GM19463 (cell line): ENCODE data around the gene FETUB.
"Not testable (repeated sequence)": the region's sequence is repeated elsewhere in the genome, so short reads cannot be mapped to it uniquely, and the experiment has no call there.

ENCODE experiments used
- ATAC-seq: cut with Tn5 transposase; IDR thresholded peaks from one replicate; pipeline ENCODE4 v1.9.1; 2021; ENCODE audit warnings: mild to moderate bottlenecking, moderate library complexity; ENCODE audit not compliant: unreplicated experiment

FETUB gene

DNA sequence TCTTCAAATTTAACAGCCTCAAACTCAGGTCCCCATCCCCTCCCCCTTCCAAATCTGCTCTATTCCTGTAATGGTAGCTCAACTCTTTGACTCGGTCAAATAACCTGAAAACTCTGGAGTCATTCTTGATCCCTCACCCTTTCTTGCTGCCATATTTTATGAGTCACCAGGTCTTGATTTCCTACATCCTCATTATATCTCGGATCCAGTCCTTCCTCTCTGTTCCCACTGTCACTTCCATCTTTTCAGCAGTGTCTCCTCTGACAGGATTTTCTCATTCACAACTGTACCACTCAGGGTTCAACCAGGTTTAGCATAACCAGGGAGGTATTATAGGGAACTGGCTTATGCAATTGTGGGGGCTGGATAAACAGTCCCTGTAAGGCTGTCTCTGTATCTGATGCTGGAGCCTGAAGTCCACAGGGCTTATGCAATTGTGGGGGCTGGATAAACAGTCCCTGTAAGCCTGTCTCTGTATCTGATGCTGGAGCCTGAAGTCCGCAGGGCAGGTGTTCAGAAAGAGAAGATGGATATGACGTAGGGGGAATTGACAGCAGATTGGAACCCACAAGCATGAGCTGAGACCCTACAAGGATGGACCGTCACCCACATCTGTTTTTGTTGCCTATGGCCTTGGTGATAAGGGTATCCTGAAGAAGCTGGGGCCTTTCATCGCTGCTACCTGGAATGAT is 9.1 kb upstream of the FETUB start:
- ATAC-seq = no peak

DNA sequence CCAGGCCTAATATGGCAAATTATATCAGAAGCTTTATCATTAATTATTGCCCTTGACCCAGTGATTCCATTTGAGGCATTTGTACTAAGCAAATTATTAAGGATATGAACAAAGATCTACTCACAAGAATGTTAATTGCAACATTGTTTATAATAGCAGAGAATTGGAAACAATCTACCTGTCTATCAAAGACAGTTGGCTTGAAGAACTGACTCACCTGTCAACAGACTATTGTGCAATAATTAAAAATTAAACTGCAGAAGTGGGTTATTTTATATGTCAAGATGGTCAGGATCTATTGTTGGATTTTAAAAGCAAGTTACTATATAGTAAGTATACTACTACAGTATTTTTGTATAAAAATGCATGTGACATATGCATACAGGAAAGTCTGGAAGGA is 6.7 kb upstream of the FETUB start:
- no peak for ATAC-seq

DNA sequence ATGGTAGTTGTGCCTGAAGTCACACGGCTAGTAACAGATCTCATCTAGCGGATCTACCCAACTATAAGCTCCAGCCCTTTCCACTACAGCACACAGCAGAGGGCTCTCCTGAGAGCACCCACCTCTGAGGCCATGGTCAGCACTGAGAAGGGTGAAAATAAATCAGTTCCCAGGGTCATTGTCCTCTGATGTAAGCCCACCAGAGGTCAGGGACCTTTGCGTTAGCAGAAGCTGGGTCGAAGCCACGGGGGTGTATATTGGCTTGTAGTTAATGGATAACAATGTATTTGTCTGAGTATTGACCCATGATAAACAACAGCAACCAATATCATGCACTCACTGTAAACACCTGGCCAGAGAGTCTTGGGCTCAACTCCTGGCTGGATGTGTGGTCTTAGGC is 6.0 kb upstream of the FETUB start:
- ATAC-seq = not testable (repeated sequence)

DNA sequence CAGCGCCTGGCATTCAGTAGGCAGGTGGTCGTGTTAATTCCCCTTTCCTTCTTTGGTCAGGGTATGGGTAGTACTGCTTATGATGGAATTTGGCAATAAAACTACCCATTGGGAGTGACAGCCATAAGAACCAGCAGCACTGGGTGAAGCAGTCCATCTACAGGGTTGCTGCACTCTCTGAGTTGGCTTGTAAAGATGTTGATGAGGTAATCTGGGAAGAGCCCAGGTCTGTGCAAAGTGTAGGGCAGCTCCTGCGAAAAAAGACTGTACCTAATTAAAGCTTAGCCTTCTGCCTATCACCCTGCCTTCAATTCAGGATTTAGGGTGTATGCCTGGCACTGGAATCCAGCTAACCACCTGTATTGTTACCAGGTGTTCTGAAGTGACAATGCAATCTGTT is 4.7 kb upstream of the FETUB start:
- no peak for ATAC-seq

DNA sequence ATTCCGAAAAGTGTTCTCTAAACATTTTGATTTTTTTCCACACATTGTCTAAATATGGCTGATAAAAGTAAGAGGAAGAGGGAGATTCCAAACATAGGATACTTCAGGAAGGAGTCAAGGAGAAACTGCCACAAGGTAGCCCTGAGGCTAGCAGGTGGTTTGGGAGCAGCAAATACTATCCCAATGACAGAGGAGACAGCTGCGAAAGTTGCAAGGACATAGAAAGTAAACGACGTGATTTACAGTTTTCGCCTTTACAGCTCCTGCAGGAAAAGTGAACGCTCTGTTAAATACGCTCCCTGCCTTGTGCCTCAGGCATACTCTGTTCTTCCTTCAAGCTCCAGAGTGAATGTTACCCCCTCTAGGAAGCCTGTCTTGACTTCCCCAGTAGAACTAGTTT is 3.7 kb upstream of the FETUB start:
- no peak for ATAC-seq

GRCh38 chr3:186637686-186638085 is 2.5 kb upstream of the FETUB start:
- no peak for ATAC-seq

DNA sequence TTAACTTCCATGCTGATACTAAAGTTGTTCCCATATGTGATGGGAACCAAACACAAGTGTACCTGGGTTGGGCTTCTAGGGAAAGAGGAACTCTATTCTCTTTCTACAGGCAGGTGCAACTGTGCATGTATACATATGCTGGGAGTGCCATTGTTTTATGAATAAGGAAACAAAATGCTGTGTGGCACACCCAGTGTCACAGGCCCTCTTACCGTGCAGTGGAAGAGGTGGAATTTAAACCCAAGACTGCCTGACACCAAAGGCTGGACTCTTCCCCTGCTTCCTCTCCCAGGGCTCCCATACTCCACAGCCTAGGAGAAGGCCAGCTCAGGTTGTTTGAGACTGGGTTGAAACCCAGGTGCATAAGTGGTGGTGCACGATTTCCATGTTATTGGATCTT is 1.9 kb upstream of the FETUB start:
- ATAC-seq = no peak

DNA sequence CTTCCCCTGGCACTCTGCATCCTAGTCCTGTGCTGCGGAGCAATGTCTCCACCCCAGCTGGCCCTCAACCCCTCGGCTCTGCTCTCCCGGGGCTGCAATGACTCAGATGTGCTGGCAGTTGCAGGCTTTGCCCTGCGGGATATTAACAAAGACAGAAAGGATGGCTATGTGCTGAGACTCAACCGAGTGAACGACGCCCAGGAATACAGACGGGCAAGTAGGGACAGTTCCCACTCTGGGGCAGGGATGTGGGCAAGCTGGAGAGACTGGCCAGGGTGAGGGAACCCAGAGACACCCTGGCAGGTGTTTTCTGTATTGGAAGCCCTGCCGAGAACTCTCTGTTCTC is 247 bp downstream of the FETUB start:
- no peak for ATAC-seq

- no peak for ATAC-seq
These were observed 730 bp downstream of the FETUB start for GRCh38 chr3:186640929-186641328.

DNA sequence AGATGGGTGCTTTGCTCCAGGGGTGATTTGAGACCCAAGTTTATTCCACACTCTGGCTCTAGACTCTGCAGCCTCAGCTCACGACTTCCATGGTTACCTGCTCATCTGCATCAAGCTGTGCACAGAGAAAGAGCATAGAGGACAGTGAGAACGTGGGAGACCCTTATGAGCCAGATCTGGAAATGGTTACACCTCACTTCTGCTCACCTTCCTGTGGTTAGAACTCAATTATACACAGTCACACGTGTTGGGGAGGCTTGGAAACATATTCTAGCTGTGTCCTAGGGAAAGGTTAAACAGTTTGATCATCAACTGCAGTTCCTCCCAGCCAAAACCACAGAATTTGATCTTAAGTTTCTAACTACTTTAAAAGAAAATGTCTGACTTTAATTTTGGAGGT is 1.8 kb downstream of the FETUB start:
- no peak for ATAC-seq

- ATAC-seq = no peak
These were observed 3.3 kb downstream of the FETUB start for GRCh38 chr3:186643493-186643892.

DNA sequence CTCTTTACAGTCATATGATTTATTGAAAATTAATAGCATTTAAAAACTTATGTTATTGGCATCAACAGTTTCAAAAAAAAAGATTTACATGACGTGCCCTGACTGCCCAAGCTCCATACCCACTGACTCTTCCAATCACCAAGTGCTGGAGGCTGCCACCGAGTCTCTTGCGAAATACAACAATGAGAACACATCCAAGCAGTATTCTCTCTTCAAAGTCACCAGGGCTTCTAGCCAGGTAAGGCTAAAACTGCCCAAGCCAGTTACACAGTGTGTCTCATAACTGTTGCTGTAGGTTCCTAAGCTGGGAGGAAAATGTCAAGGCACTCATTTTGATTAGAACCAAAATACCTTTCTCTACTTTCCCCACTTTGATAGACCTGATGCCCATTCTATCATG is 4.5 kb downstream of the FETUB start:
- ATAC-seq = no peak

GRCh38 chr3:186646106-186646505 is 5.9 kb downstream of the FETUB start:
- no peak for ATAC-seq

- no peak for ATAC-seq
These were observed 6.6 kb downstream of the FETUB start for GRCh38 chr3:186646841-186647240.

DNA sequence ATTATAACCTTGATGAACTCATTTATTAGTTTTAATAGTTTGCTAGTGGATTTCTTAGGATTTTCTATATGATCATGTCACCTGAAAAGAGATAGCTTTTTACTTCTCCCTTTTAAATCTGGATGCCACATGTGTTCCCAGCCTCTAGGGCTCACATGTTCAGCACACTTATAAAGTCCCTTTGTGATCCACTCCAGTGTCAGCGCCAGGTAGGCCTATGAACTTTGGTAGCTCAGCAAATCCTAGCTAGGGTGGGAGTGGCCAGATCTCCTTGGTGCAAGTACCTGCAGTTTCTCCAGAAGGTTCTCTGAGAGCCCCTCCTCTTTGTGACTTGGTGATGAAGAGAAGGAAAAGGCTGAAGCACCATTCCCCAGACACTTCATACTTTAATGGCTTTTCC is 8.7 kb downstream of the FETUB start:
- no peak for ATAC-seq

DNA sequence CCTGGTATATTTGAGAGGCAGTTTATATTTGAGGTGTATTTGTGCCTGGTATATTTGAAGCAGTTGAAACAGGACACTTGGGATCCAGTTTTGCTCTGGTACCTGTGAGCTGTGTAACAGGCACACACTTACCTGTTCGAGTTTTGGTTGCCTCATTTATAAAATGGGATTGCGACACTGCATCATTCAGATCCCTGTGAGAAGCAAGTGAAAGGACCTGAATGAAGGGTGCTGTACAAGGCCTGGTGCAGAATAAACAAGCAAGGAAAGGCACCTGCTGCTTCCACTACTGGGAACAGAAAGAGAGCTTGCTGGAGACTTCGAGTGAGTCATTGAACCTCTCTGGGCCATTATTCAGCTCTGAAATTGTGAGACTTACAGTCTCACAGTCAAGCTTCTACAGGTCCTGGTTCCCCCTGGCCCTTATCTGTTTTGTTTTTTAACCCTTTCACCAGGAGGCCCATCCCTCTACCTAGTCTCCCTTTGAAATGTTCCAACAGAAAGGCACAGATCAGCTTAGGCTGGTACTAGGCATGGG is 11.5 kb downstream of the FETUB start:
- ATAC-seq = no peak

DNA sequence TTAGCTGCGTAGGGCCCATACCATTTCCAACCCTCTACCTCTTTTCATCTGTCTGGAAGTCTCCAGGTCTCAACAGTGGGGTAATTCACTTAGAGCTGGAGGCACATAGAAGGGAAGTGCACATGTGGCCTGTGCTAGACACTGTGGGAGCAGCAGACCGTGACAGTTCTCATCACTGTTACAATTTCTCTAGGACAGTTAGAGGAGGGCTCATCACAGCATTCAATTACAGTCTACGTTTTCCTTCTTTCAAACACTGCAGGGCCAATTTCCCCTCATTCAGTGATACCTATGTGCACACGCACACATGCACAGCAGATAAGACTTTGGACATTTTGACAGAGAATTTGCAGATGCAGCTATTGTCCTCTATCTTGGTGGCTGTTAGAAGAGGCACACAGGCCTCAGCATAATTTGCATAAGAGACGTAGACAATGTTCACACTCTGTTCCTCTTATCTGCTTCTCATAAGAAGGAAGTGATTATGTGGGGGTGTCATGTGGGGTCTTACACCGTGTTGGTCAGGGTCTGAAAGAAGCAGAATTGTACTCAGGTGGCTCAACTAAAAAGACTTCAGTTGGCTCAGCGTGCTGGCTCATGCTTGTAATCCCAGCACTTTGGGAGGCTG is 13.0 kb downstream of the FETUB start:
- peak; percentile 94 for ATAC-seq

DNA sequence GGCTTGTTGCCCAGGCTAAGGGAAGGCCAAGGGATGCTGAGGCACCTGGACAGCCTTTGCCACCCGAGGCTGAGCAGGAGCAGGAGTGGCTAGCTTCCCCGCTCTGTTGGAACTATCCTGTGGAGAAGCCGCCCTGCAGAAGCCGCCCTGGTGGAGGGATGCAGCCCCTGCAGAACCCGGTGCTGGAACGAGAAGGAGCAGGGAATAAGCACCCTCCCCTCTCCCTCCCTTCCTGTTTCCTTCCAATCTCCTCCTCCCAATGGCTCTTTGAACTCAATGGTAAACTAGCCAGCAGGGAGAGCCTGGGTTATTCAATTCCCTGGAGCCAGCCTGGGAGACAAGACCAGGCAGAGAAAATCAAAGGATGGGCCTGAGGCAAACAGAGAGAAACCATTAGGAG is 13.8 kb downstream of the FETUB start:
- ATAC-seq = no peak

DNA sequence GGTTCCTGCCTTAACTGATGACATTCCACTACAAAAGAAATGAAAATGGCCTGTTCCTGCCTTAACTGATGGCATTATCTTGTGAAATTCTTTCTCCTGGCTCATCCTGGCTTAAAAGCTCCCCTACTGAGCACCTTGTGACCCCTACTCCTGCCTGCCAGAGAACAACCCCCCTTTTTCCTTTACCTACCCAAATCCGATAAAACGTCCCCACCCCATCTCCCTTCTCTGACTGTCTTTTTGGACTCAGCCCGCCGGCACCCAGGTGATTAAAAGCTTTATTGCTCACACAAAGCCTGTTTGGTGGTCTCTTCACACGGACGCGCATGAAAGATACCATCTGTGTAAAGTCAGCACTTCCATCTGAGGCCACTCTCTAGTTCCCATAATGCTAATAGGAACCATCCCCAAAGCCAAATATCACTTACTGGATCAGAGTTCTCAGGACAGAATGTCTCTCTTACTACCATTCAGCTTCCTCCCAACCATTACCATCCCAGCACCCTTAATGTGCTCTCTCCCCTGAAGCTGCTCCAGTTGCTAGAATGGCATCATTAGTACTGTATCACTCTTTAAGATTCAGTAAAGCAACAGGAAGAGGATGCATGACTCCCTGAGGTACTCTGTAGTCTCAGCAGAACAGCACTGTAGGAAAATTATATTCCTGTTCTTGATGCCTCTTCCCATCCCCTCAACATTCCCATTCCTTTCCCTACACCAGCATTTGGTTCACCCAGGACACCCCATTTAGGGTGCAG is 23.3 kb downstream of the FETUB start:
- ATAC-seq = no peak

GRCh38 chr3:186664119-186664495 is 23.9 kb downstream of the FETUB start:
- no peak for ATAC-seq

DNA sequence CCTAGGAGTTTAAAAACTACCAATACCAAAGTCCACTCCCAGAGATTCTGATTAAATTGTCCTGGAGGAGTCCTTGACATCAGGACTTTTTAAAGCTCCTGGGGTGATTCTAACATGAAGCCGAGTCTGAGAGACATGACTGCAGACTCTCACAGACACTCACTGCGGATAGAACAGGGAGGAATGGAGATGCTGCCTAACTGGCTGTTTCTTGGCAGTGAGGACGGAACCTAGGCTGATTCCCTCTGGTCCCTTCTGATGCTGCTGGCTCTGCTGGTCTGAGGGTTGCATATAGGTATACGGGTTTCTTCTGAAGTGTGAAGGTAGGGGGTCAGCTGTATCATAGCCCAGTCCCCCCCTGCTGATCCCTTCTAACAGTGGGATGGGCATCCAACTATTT is 24.3 kb downstream of the FETUB start:
- ATAC-seq = no peak

DNA sequence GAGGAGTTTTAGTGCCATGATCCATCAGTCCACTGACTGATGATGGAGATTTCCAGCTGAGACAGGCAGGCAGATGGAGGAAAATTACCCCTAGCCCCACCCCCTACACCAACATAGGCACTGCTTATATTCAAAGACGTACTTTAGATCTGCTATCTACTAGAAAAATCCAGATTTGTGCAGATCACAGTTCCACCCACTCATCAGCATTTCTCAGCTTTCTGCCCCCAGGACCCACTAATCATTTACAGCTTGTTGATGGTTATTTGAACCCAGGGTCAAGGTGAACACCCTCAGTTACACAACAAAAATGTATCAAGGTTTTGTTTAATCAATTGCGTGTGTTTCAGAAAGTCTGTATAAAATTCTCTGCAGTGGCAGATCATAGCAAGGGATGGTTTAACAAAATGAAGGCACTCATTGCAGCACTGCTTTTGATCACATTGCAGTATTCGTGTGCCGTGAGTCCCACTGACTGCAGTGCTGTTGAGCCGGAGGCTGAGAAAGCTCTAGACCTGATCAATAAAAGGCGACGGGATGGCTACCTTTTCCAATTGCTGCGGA is 25.5 kb downstream of the FETUB start, which contains the start of gene HRG:
Gene HRG, plus strand, starts transcription at position 390 of the 564 bp plus-strand sequence. Its CDS starts 18 bp downstream, at position 408.
- ATAC-seq = no peak
